ENCODE results near the gene ZDHHC7.

ZDHHC7 gene

GRCh38 chr16:84988328-84989080, 22.8 kb downstream of the ZDHHC7 start:
- peaks cover 59% of the 10 kb centered on the region for H3K36me3 ChIP-seq (ENCODE audit: insufficient read depth, low read length)
- no peak overlapping the region for H3K27ac ChIP-seq (ENCODE audit: low read depth, low read length, poor library complexity, severe bottlenecking)
- no peak overlapping the region for H3K9ac ChIP-seq (ENCODE audit: low read length)
- H3F3A ChIP-seq (ENCODE audit: insufficient read depth, low read length), result no peaks in the 10 kb centered on the region
- H3K9me3 ChIP-seq (ENCODE audit: low read length), result no peaks in the 10 kb centered on the region
- H3K4me3 ChIP-seq (ENCODE audit: low read depth, low read length, poor library complexity, severe bottlenecking), result no peak overlapping the region
- H2AFZ ChIP-seq (ENCODE audit: low read length), result no peak overlapping the region
- peaks cover 2% of the 10 kb centered on the region for H3K4me1 ChIP-seq (ENCODE audit: insufficient read depth, low read length, severe bottlenecking)
- H4K20me1 ChIP-seq (ENCODE audit: insufficient read depth, low read length), result no peaks in the 10 kb centered on the region
- no peak overlapping the region for H3K4me2 ChIP-seq (ENCODE audit: low read length)
- H3K79me2 ChIP-seq (ENCODE audit: insufficient read depth, low read length), result no peaks in the 10 kb centered on the region
- TF ChIP-seq EZH2 (IDR thresholded peaks at IDR 0.05; ENCODE audit: borderline replicate concordance, low read length), result no peak
- peak; percentile 15; the same call in 1 of the 2 replicates for TF ChIP-seq CTCF (IDR thresholded peaks at IDR 0.05; ENCODE audit: low read length)
- no peaks in the 10 kb centered on the region for H3K9me2 ChIP-seq (ENCODE audit: low read depth, low read length)
- no peaks in the 10 kb centered on the region for H3K27me3 ChIP-seq (ENCODE audit: insufficient read depth, low read length)

DNA sequence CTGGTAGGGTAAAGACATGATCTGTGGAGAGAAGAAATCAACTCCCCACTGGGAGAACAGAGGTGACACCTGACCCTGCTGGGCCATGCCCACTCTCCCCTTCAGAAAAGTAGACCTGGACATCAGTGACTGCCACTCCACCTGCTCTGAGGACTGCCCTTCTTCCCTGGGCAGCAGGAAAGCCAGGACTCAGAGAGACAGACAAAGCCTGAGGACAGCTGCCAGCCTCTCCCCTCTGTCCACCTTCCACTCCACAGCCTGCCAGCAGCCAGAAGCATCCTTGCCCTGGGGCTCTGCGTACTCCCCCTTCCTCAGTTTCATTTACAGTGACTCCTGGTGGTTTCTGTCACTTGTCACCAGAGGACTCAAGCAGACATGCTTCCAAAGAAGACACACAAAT, 24.5 kb downstream of the ZDHHC7 start:
- Histone ChIP-seq H3K36me3 (ENCODE audit: insufficient read depth, low read length) (peaks cover 53% of the 10 kb centered on the region), H3K4me3 (ENCODE audit: low read depth, low read length, poor library complexity, severe bottlenecking) (no peak overlapping the region), H3K27me3 (ENCODE audit: insufficient read depth, low read length) (no peaks in the 10 kb centered on the region), H3K4me2 (ENCODE audit: low read length) (no peak overlapping the region), H2AFZ (ENCODE audit: low read length) (no peak overlapping the region), H3F3A (ENCODE audit: insufficient read depth, low read length) (no peaks in the 10 kb centered on the region), H3K4me1 (ENCODE audit: insufficient read depth, low read length, severe bottlenecking) (peaks cover 11% of the 10 kb centered on the region), H3K27ac (ENCODE audit: low read depth, low read length, poor library complexity, severe bottlenecking) (no peak overlapping the region), H3K9ac (ENCODE audit: low read length) (no peak overlapping the region), H3K9me3 (ENCODE audit: low read length) (no peaks in the 10 kb centered on the region), H4K20me1 (ENCODE audit: insufficient read depth, low read length) (no peaks in the 10 kb centered on the region), H3K9me2 (ENCODE audit: low read depth, low read length) (no peaks in the 10 kb centered on the region), H3K79me2 (ENCODE audit: insufficient read depth, low read length) (no peaks in the 10 kb centered on the region)
- no peak for TF ChIP-seq CTCF (IDR thresholded peaks at IDR 0.05; ENCODE audit: low read length)
- no peak for TF ChIP-seq EZH2 (IDR thresholded peaks at IDR 0.05; ENCODE audit: borderline replicate concordance, low read length)

DNA sequence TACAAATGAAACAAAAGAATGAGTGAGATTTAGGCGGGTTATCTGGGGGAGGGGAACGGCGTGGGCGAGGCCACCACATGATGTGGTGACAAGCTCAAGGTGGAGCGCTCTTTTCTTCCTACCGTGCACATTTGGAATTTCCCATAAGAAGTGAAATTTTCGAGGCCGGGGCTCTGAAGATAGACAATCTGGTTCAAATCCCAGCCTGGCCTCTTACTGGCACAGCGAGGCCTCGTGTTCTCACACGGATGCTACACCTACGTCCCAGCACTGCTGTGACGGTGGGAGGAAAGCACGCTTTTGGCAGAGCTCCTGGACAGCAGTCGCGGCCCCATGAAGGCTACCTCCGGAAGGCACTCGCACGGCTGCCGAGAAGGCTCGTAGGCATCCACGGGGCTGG, 25.2 kb downstream of the ZDHHC7 start:
- Histone ChIP-seq H3K4me3 (ENCODE audit: low read depth, low read length, poor library complexity, severe bottlenecking) (no peak overlapping the region), H3K4me2 (ENCODE audit: low read length) (no peak overlapping the region), H3K27me3 (ENCODE audit: insufficient read depth, low read length) (no peaks in the 10 kb centered on the region), H3K36me3 (ENCODE audit: insufficient read depth, low read length) (peaks cover 60% of the 10 kb centered on the region), H3F3A (ENCODE audit: insufficient read depth, low read length) (no peaks in the 10 kb centered on the region), H3K9me2 (ENCODE audit: low read depth, low read length) (no peaks in the 10 kb centered on the region), H3K4me1 (ENCODE audit: insufficient read depth, low read length, severe bottlenecking) (peaks cover 11% of the 10 kb centered on the region), H2AFZ (ENCODE audit: low read length) (no peak overlapping the region), H3K27ac (ENCODE audit: low read depth, low read length, poor library complexity, severe bottlenecking) (no peak overlapping the region), H4K20me1 (ENCODE audit: insufficient read depth, low read length) (no peaks in the 10 kb centered on the region), H3K9ac (ENCODE audit: low read length) (no peak overlapping the region), H3K9me3 (ENCODE audit: low read length) (no peaks in the 10 kb centered on the region), H3K79me2 (ENCODE audit: insufficient read depth, low read length) (no peaks in the 10 kb centered on the region)
- TF ChIP-seq EZH2 (IDR thresholded peaks at IDR 0.05; ENCODE audit: borderline replicate concordance, low read length) (no peak), CTCF (IDR thresholded peaks at IDR 0.05; ENCODE audit: low read length) (no peak)

All from OCI-LY1 (cell line).